Measurements from ENCODE around the gene CYP27A1.

Gene CYP27A1

GRCh38 chr2:218812861-218813260, 30.9 kb downstream of the CYP27A1 start:
- no peak for DNase-seq

GRCh38 chr2:218813771-218814460, 32.0 kb downstream of the CYP27A1 start:
- no peak for DNase-seq

GRCh38 chr2:218814540-218815243, 32.7 kb downstream of the CYP27A1 start:
- no peak for DNase-seq

- no peak for DNase-seq
Observed at GRCh38 chr2:218815244-218815637, 33.3 kb downstream of the CYP27A1 start.

GRCh38 chr2:218815649-218816048, 33.7 kb downstream of the CYP27A1 start:
- no peak for DNase-seq

- DNase-seq: no peak
Observed at GRCh38 chr2:218816561-218817011, 34.6 kb downstream of the CYP27A1 start.

- no peak for DNase-seq
Observed at GRCh38 chr2:218819093-218819492, 37.1 kb downstream of the CYP27A1 start.

- no peak for DNase-seq
Observed at GRCh38 chr2:218820746-218821369, 38.9 kb downstream of the CYP27A1 start.

GRCh38 chr2:218821605-218822211, 39.8 kb downstream of the CYP27A1 start:
- no peak for DNase-seq

- DNase-seq: no peak
Observed at GRCh38 chr2:218822622-218823021, 40.7 kb downstream of the CYP27A1 start.

- no peak for DNase-seq
Observed at GRCh38 chr2:218823196-218823855, 41.4 kb downstream of the CYP27A1 start.

GRCh38 chr2:218824004-218824403, 42.1 kb downstream of the CYP27A1 start:
- no peak for DNase-seq

GRCh38 chr2:218826791-218827190, 44.8 kb downstream of the CYP27A1 start:
- DNase-seq: no peak

- no peak for DNase-seq
Observed at GRCh38 chr2:218827701-218828476, 45.9 kb downstream of the CYP27A1 start.

GRCh38 chr2:218828477-218828778, 46.5 kb downstream of the CYP27A1 start:
- no peak for DNase-seq

- peak; percentile 79 for DNase-seq
Observed at GRCh38 chr2:218829868-218830451, 48.0 kb downstream of the CYP27A1 start.

GRCh38 chr2:218830526-218831306, 48.8 kb downstream of the CYP27A1 start:
- DNase-seq: no peak

- DNase-seq: peak; percentile 52
Observed at GRCh38 chr2:218831378-218831990, 49.5 kb downstream of the CYP27A1 start, which contains the start of gene PRKAG3. PRKAG3 (minus strand) TSS chr2:218831803.

- no peak for DNase-seq
Observed at GRCh38 chr2:218832081-218832480, 50.1 kb downstream of the CYP27A1 start.

GRCh38 chr2:218832520-218832919, 50.6 kb downstream of the CYP27A1 start:
- DNase-seq: peak; percentile 45

Data from right hindlimb (tissue), 1 donor.